ENCODE results near the gene MGAT3. TPM values are rescaled to one million over a fixed set of nuclear protein-coding genes. Genes with fewer than 3 reads are reported as not detected.

MGAT3 gene
- total RNA-seq, 4 donors from 2014 or later: 1.2 to 7.1 (median 3.6) TPM

DNA sequence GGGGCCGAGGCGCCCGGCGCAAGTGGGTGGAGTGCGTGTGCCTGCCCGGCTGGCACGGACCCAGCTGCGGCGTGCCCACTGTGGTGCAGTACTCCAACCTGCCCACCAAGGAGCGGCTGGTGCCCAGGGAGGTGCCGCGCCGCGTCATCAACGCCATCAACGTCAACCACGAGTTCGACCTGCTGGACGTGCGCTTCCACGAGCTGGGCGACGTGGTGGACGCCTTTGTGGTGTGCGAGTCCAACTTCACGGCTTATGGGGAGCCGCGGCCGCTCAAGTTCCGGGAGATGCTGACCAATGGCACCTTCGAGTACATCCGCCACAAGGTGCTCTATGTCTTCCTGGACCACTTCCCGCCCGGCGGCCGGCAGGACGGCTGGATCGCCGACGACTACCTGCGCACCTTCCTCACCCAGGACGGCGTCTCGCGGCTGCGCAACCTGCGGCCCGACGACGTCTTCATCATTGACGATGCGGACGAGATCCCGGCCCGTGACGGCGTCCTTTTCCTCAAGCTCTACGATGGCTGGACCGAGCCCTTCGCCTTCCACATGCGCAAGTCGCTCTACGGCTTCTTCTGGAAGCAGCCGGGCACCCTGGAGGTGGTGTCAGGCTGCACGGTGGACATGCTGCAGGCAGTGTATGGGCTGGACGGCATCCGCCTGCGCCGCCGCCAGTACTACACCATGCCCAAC lies 31.2 kb downstream of the MGAT3 start:
- WGBS: 97% methylated on average over 48 of the region's 70 CpGs
- Histone ChIP-seq H3K4me1 (peaks cover 0 to 16% (median 7%) of the 10 kb centered on the region in 4 donors), H3K27ac (replicated peaks in 1 of 4) (no peak overlapping the region), H3K27me3 (peaks cover 0 to 9% (median 0%) of the 10 kb centered on the region in 4 donors), H3K4me3 (no peak overlapping the region), H3K9me3 (no peaks in the 10 kb centered on the region), H3K36me3 (peaks cover 0 to 13% (median 0%) of the 10 kb centered on the region in 4 donors)
- no peak for TF ChIP-seq POLR2AphosphoS5 (IDR thresholded peaks at IDR 0.05)
- TF ChIP-seq EP300 (IDR thresholded peaks at IDR 0.05): no peak
- TF ChIP-seq POLR2A (IDR thresholded peaks at IDR 0.05; ENCODE audit: low read depth): no peak
- TF ChIP-seq, protein P1, sequence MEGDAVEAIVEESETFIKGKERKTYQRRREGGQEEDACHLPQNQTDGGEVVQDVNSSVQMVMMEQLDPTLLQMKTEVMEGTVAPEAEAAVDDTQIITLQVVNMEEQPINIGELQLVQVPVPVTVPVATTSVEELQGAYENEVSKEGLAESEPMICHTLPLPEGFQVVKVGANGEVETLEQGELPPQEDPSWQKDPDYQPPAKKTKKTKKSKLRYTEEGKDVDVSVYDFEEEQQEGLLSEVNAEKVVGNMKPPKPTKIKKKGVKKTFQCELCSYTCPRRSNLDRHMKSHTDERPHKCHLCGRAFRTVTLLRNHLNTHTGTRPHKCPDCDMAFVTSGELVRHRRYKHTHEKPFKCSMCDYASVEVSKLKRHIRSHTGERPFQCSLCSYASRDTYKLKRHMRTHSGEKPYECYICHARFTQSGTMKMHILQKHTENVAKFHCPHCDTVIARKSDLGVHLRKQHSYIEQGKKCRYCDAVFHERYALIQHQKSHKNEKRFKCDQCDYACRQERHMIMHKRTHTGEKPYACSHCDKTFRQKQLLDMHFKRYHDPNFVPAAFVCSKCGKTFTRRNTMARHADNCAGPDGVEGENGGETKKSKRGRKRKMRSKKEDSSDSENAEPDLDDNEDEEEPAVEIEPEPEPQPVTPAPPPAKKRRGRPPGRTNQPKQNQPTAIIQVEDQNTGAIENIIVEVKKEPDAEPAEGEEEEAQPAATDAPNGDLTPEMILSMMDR (IDR thresholded peaks at IDR 0.05): no peak
- DNase-seq (ENCODE audit: extremely low spot score): no peak
- intact Hi-C loops (cut with DNase I): no loop called here

DNA sequence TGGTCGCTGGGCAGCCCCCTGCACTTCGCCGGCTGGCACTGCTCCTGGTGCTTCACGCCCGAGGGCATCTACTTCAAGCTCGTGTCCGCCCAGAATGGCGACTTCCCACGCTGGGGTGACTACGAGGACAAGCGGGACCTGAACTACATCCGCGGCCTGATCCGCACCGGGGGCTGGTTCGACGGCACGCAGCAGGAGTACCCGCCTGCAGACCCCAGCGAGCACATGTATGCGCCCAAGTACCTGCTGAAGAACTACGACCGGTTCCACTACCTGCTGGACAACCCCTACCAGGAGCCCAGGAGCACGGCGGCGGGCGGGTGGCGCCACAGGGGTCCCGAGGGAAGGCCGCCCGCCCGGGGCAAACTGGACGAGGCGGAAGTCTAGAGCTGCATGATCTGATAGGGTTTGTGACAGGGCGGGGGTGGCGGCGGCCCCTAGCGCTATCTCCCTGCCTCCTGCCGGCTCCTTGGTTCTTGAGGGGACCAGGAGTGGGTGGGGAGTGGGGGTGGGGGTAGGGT lies 31.8 kb downstream of the MGAT3 start:
- H3K36me3 ChIP-seq: peaks cover 0 to 13% (median 0%) of the 10 kb centered on the region in 4 donors
- no peaks in the 10 kb centered on the region for H3K9me3 ChIP-seq
- H3K27ac ChIP-seq (replicated peaks in 1 of 4): no peak overlapping the region
- DNase-seq (ENCODE audit: extremely low spot score): no peak
- intact Hi-C loops (cut with DNase I): no loop called here
- TF ChIP-seq POLR2A (IDR thresholded peaks at IDR 0.05; ENCODE audit: low read depth) (no peak), POLR2AphosphoS5 (IDR thresholded peaks at IDR 0.05) (no peak), EP300 (IDR thresholded peaks at IDR 0.05) (no peak)
- TF ChIP-seq, protein P1 (IDR thresholded peaks at IDR 0.05): no peak
- peaks cover 0 to 16% (median 8%) of the 10 kb centered on the region in 4 donors for H3K4me1 ChIP-seq
- H3K4me3 ChIP-seq: no peak overlapping the region
- H3K27me3 ChIP-seq: peaks cover 0 to 9% (median 0%) of the 10 kb centered on the region in 4 donors
- 97% methylated on average over 19 of the region's 39 CpGs for WGBS

DNA sequence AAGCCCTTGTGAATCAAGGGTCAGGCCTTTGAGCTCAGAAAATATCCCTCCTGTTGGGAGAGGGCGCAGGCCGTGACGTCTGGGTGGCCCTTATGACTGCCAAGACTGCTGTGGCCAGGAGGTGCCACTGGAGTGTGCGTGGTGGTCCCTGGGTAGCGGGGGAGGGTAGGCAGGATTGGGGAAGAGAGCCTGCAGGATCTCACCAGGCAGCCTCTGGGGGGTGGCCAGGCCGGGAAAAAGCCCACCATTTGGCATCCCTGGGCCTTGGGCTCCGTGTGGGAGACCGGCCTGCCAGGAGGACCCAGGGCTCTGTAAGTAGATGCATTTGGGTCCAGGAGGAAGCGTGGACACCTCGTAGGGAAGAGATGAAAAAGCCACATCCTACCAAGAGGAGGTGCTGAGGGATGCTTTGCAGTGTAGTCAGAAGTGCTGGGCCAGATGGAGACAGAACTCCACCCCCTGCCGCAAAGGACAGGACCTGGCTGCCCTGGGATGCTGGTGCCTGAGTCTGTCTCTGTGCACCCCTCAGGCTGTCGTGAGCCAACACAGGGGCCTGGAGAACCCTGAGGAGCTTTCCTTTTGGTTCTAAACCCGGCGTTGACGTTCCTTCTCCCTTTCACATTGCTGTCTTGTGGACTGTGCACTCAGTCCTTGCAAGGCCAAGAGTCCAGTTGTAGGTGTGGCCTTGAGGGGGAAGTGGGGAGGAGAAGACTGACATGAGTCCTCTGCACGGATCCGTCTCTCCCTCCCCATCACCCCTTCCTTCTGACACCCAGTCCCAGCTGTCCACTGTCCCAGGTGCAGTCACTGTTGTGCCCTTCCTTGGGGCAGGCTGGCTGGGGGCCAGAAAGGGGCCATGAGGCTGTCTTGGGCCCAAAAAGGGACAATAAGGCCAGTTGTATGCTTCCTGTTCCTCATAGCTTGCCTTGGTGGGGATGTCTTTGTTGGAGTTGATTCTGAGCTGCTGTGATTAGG lies 32.6 kb downstream of the MGAT3 start:
- intact Hi-C loops (cut with DNase I): no loop called here

DNA sequence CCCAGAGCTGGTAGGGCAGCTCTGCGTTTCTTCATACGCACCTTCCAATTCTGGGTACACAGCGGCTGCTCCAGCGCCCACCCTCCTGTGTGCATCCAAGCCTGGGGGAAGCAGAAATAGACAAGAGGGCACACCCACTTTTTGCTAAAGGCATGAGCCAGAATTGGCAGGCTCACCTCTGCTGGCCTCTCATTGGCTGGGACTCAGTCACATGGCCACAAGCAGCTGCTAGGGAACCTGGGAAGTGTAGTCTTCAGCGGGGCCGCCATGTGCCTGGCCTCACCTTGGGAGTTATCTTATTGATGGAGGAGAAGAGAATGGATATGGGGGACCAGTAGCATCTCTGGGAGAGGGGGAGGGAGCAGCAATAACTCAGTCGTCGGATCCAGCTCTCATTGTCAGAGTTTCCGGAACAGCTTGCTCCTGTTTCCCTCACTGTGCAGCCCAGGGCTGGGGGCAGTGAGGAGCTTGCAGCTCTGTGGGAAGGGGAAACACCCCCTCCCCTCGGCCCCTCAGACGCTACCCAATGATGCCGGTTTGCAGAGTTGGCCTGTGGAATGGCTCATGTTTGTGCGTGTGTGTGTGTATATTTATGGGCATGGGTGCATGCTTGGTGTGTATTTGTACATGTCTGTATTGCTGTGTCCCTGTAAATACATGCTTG lies 33.5 kb downstream of the MGAT3 start:
- no peak overlapping the region for H3K27ac ChIP-seq (replicated peaks in 1 of 4)
- WGBS: 49% methylated on average over 11 of the region's 13 CpGs
- intact Hi-C loops (cut with DNase I): no loop called here
- H3K9me3 ChIP-seq: no peaks in the 10 kb centered on the region
- H3K4me1 ChIP-seq: peaks cover 0 to 17% (median 10%) of the 10 kb centered on the region in 4 donors
- peaks cover 0 to 13% (median 0%) of the 10 kb centered on the region in 4 donors for H3K36me3 ChIP-seq
- no peak overlapping the region for H3K4me3 ChIP-seq
- no peak for DNase-seq (ENCODE audit: extremely low spot score)
- peak in 1 of 2 donors; percentile 54 for TF ChIP-seq POLR2AphosphoS5 (IDR thresholded peaks at IDR 0.05)
- TF ChIP-seq POLR2A (IDR thresholded peaks at IDR 0.05; ENCODE audit: low read depth): no peak
- H3K27me3 ChIP-seq: peaks cover 0 to 9% (median 0%) of the 10 kb centered on the region in 4 donors

More for the DNA sequence above, 32.6 kb downstream of the MGAT3 start:
- H3K36me3 ChIP-seq: peaks cover 0 to 13% (median 0%) of the 10 kb centered on the region in 4 donors
- 70% methylated on average over 12 of the region's 17 CpGs for WGBS
- peaks cover 0 to 16% (median 9%) of the 10 kb centered on the region in 4 donors for H3K4me1 ChIP-seq
- no peak overlapping the region for H3K4me3 ChIP-seq
- peaks cover 0 to 9% (median 0%) of the 10 kb centered on the region in 4 donors for H3K27me3 ChIP-seq
- H3K9me3 ChIP-seq: no peaks in the 10 kb centered on the region
- TF ChIP-seq POLR2AphosphoS5 (IDR thresholded peaks at IDR 0.05) (no peak), EP300 (IDR thresholded peaks at IDR 0.05) (no peak), POLR2A (IDR thresholded peaks at IDR 0.05; ENCODE audit: low read depth) (no peak)
- TF ChIP-seq, protein P1 (IDR thresholded peaks at IDR 0.05): no peak
- H3K27ac ChIP-seq (replicated peaks in 1 of 4): no peak overlapping the region
- DNase-seq (ENCODE audit: extremely low spot score): no peak
